CD4-positive, CD25-positive, alpha-beta regulatory T cell (primary cell): ENCODE measurements around the gene ARRB1. TPM values are rescaled to one million over a fixed set of nuclear protein-coding genes. Genes with fewer than 3 reads are reported as not detected.
"Not testable (repeated sequence)": the region's sequence is repeated elsewhere in the genome, so short reads cannot be mapped to it uniquely, and the experiment has no call there.

ENCODE experiments used
- ATAC-seq, 2 donors: fragments of 150-1000 bp; cut with Tn5 transposase; one replicate each; pipeline ENCODE4 v1.10.0; 2021; ENCODE audit warnings: low read depth in 2 of 2, moderate number of reproducible peaks in 2 of 2, moderate library complexity in 1 of 2
- DNase-seq, 3 donors: peaks; one replicate each; pipeline versions ENCODE4 v3.0.0 to v3.0.0-alpha.2; 2012 to 2022; ENCODE audit warnings: mixed read lengths in 1 of 3
- H3K27ac ChIP-seq: one replicate; pipeline ENCODE4 v1.7.0; 2013; ENCODE audit warnings: mild to moderate bottlenecking, low read length; ENCODE audit not compliant: insufficient read depth, poor library complexity, severe bottlenecking
- H3K27me3 ChIP-seq: one replicate; pipeline ENCODE4 v1.7.0; 2013; ENCODE audit warnings: low read length; ENCODE audit not compliant: control insufficient read depth, insufficient read depth
- H3K36me3 ChIP-seq: one replicate; pipeline ENCODE4 v1.7.0; 2013; ENCODE audit warnings: mild to moderate bottlenecking, low read length, moderate library complexity; ENCODE audit not compliant: control insufficient read depth, insufficient read depth
- H3K4me1 ChIP-seq: 2 replicates; pipeline ENCODE4 v1.7.0; 2013; ENCODE audit warnings: mild to moderate bottlenecking, low read length; ENCODE audit not compliant: insufficient read depth, control insufficient read depth, poor library complexity, severe bottlenecking
- H3K4me3 ChIP-seq: one replicate; pipeline ENCODE4 v1.7.0; 2013; ENCODE audit warnings: low read depth, mild to moderate bottlenecking, low read length, moderate library complexity
- H3K9me3 ChIP-seq, 2 experiments: 1 replicate in 1 of 2; 2 replicates in 1 of 2; pipeline ENCODE4 v1.7.0; 2013; ENCODE audit warnings: low read length in 2 of 2, mild to moderate bottlenecking in 1 of 2, moderate library complexity in 1 of 2; ENCODE audit not compliant: control insufficient read depth in 2 of 2
- H3K27ac Mint-ChIP-seq, 3 donors: one replicate each; pipeline ENCODE4 v1.8.0; 2020 to 2022; ENCODE audit warnings: mild to moderate bottlenecking in 3 of 3, mixed read lengths in 3 of 3, moderate library complexity in 2 of 3
- H3K27me3 Mint-ChIP-seq: one replicate; pipeline ENCODE4 v1.8.0; 2022; ENCODE audit warnings: mild to moderate bottlenecking, mixed read lengths
- H3K36me3 Mint-ChIP-seq: one replicate; pipeline ENCODE4 v1.8.0; 2020; ENCODE audit warnings: mixed read lengths
- H3K4me1 Mint-ChIP-seq, 4 donors: one replicate each; pipeline ENCODE4 v1.8.0; 2020 to 2022; ENCODE audit warnings: mixed read lengths in 4 of 4, mild to moderate bottlenecking in 1 of 4
- H3K4me3 Mint-ChIP-seq, 4 donors: one replicate each; pipeline ENCODE4 v1.8.0; 2020 to 2022; ENCODE audit warnings: mild to moderate bottlenecking in 4 of 4, mixed read lengths in 4 of 4, moderate library complexity in 3 of 4
- H3K9me3 Mint-ChIP-seq, 7 donors: one replicate each; pipeline ENCODE4 v1.8.0; 2020 to 2022; ENCODE audit warnings: mixed read lengths in 7 of 7, mild to moderate bottlenecking in 3 of 7, moderate library complexity in 2 of 7
- polyA plus RNA-seq, 4 donors: library from polyadenylated mRNA; unstranded; fragments of 300-500 nt; fragmentation: Illumina TruSeq; gene quantifications; one replicate each; pipeline ENCODE4 v1.2.3, GENCODE V29; 2021
- total RNA-seq: library from RNA; stranded (reverse); gene quantifications from one replicate; pipeline ENCODE4 v1.2.3, GENCODE V29; 2022

The ARRB1 gene
- total and polyA plus RNA-seq, 5 donors from 2014 or later: 5.1 to 36.1 (median 6.5) TPM

DNA sequence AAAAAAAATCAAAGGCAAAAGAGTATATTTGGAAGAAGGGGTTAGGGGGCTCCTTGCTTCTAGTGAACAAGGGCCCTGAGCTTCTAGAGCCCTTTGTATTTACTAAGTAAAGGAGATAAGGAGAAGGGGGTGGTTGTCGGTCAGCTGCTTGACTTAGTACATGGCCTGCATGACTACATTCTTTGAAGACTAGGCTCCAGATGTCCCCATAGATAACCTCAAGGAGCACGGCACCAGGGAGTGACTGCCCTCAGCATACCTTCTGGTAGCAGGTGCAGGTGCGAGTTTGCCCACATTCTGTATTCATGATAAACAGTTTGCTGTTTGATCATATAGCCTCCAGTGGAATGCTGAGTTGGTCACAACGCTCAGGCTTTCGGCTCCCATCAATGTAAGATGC lies 15.4 kb upstream of the ARRB1 start:
- H3K27me3 Mint-ChIP-seq, H3K9me3 Mint-ChIP-seq, H3K9me3 ChIP-seq, H3K27me3 ChIP-seq, DNase-seq, H3K4me3 ChIP-seq, H3K36me3 Mint-ChIP-seq, H3K27ac ChIP-seq, H3K4me3 Mint-ChIP-seq, ATAC-seq, H3K4me1 ChIP-seq, H3K4me1 Mint-ChIP-seq, H3K36me3 ChIP-seq: not testable (repeated sequence)
- peak overlapping the region in 1 of 3 donors; percentile 45 for H3K27ac Mint-ChIP-seq

DNA sequence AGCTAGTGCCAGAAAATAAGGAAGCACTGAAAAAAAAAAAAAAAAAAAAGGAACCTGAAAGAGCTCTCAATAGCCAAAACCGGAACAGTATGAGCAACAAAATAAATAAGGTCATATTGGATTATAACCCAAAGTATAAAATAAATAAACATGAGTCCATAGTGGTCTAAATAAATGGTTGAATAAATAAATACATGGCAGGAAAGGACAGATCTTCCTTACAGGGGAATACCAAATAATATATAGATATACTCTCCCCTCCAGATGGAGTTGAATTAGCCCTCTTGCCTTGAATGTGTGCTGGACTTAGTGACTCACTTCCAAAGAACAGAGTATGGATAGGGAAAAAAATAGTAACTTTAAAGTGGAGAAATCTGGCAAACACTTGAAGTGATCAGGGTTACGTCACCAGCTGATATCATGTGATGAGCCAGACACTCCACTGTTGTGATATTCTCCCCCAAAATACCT lies 14.3 kb upstream of the ARRB1 start:
- H3K27ac ChIP-seq: no peak overlapping the region
- Mint-ChIP-seq H3K4me1 (peaks cover 0 to 8% (median 3%) of the 10 kb centered on the region in 4 donors), H3K36me3 (no peaks in the 10 kb centered on the region)

DNA sequence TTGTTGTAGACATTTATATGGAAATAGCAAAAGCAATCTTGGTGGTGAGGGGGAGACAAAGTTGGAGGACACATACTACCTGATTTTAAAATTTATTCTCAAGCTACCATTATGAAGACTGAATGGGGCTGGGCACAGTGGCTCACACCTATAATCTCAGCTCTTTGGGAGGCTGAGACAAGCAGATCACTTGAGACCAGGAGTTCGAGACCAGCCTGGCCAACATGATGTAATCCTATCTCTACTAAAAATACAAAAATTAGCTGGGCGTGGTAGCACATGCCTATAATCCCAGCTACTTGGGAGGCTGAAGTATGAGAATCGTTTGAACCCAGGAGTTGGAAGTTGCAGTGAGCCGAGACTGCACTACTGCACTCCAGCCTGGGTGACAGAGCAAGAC lies 10.8 kb upstream of the ARRB1 start:
- not testable (repeated sequence) for H3K27me3 ChIP-seq, DNase-seq, H3K27ac Mint-ChIP-seq

More for the DNA sequence above, 14.3 kb upstream of the ARRB1 start:
- Mint-ChIP-seq H3K27me3 (peaks cover 10% of the 10 kb centered on the region), H3K27ac (no peak overlapping the region), H3K9me3 (peaks cover 0 to 4% (median 0%) of the 10 kb centered on the region in 7 donors), H3K4me3 (no peak overlapping the region)
- DNase-seq (no peak), ATAC-seq (no peak)
- Histone ChIP-seq H3K4me3 (no peak overlapping the region), H3K9me3 (peaks cover 0 to 7% of the 10 kb centered on the region in 2 experiments), H3K36me3 (no peaks in the 10 kb centered on the region), H3K27me3 (no peaks in the 10 kb centered on the region), H3K4me1 (no peaks in the 10 kb centered on the region)

DNA sequence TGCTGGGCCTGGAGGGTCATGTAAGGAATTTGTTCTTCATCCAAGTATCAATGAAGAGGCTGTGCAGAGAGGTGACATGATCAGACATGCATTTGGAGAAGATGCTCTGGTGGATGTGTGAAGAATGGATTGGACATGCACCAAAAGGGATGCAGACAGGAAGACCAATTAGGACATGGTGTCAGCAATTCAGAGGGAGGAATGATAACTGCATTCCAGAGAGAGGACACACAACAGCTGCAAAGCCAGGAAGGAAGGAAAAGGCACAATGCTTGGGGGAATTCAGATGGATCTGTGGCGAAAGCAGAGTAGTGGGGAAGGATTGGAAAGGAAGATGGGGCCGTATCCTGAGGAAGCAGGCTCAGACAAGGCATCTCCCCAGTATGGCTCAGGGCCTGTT lies 5.2 kb upstream of the ARRB1 start:
- peaks cover 4% of the 10 kb centered on the region for H3K27me3 Mint-ChIP-seq
- peaks cover 15% of the 10 kb centered on the region for H3K4me1 ChIP-seq
- H3K27me3 ChIP-seq: no peaks in the 10 kb centered on the region
- no peaks in the 10 kb centered on the region for H3K36me3 Mint-ChIP-seq
- no peak overlapping the region for H3K4me3 ChIP-seq
- DNase-seq: no peak
- H3K27ac ChIP-seq: no peak overlapping the region
- peak overlapping the region in 1 of 4 donors; percentile 5 for H3K4me3 Mint-ChIP-seq
- peaks cover 0 to 2% (median 0%) of the 10 kb centered on the region in 7 donors for H3K9me3 Mint-ChIP-seq
- H3K27ac Mint-ChIP-seq: peak overlapping the region in 1 of 3 donors; percentile 69
- H3K36me3 ChIP-seq: no peaks in the 10 kb centered on the region
- H3K4me1 Mint-ChIP-seq: peaks cover 13 to 31% (median 13%) of the 10 kb centered on the region in 4 donors
- no peak for ATAC-seq
- H3K9me3 ChIP-seq: no peaks in the 10 kb centered on the region

More for the DNA sequence above, 10.8 kb upstream of the ARRB1 start:
- H3K4me1 ChIP-seq, H3K4me1 Mint-ChIP-seq, H3K36me3 Mint-ChIP-seq, H3K4me3 Mint-ChIP-seq, H3K36me3 ChIP-seq, H3K4me3 ChIP-seq, H3K9me3 ChIP-seq, ATAC-seq, H3K27ac ChIP-seq, H3K9me3 Mint-ChIP-seq: not testable (repeated sequence)
- H3K27me3 Mint-ChIP-seq: peaks cover 14% of the 10 kb centered on the region

DNA sequence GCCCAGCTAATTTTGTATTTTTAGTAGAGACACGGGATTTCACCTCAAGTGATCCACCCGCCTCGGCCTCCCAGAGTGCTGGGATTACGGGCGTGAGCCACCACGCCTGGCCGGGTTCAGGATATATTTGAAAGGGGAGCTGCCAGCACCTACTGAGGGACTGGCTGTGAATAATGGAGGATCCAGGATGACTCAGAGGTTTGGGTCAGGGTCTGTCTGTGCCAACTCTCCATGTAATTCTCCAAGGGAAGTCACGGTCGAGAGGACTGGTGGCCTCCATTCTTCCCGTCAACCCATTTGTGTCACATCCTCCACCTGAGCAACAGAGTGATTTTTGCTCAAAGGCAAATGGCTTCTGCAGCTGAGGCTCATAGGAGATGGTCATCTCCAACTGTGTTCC lies 3.6 kb upstream of the ARRB1 start:
- Histone ChIP-seq H3K4me3 (no peak overlapping the region), H3K27me3 (no peaks in the 10 kb centered on the region), H3K9me3 (no peaks in the 10 kb centered on the region), H3K27ac (no peak overlapping the region), H3K36me3 (no peaks in the 10 kb centered on the region), H3K4me1 (peaks cover 28% of the 10 kb centered on the region)
- ATAC-seq: no peak
- peaks cover 4% of the 10 kb centered on the region for H3K27me3 Mint-ChIP-seq
- H3K36me3 Mint-ChIP-seq: no peaks in the 10 kb centered on the region
- peaks cover 13 to 41% (median 22%) of the 10 kb centered on the region in 4 donors for H3K4me1 Mint-ChIP-seq
- peak overlapping the region in 2 of 3 donors; percentile 47 to 71 for H3K27ac Mint-ChIP-seq
- DNase-seq: no peak
- H3K9me3 Mint-ChIP-seq: peaks cover 0 to 2% (median 0%) of the 10 kb centered on the region in 7 donors
- peak overlapping the region in 1 of 4 donors; percentile 58 for H3K4me3 Mint-ChIP-seq

DNA sequence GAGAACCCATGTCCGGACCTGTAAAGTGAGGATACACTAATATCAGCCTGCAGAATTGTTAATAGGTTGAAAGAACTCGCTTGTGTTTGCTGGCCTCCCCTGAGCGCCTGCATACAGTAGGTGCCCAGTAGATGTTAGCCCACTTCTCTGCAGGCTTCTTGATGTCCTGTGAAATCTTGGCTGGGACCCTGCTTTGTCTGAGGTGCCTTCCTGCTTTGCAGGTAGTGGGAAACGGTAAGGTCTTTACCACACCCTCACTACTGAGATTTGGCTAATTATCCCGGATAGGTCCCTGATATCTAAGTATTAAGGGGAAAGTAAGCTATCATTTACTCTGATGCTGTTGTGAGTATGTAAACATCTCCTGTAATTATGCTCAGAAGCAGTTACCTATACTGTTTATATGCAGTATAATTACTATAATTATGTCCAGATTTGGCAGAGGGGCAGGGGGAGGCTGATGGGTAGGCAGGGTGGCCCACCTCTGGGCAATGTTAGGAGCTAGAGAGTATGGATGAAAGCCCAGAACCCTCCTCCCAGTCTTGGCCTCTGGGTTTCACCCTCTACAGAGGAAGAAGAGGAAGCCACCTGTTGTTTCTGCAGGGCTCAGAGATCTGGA lies 1.2 kb upstream of the ARRB1 start:
- Histone ChIP-seq H3K36me3 (no peaks in the 10 kb centered on the region), H3K9me3 (no peaks in the 10 kb centered on the region), H3K4me3 (peak overlapping the region; percentile 86), H3K27ac (peak overlapping the region; percentile 87), H3K4me1 (peaks cover 32% of the 10 kb centered on the region), H3K27me3 (no peaks in the 10 kb centered on the region)
- no peak for DNase-seq
- peak overlapping the region; percentile 93 to 94 (median 93) for H3K27ac Mint-ChIP-seq
- H3K27me3 Mint-ChIP-seq: no peaks in the 10 kb centered on the region
- H3K36me3 Mint-ChIP-seq: no peaks in the 10 kb centered on the region
- peaks cover 0 to 2% (median 0%) of the 10 kb centered on the region in 7 donors for H3K9me3 Mint-ChIP-seq
- no peak for ATAC-seq
- peaks cover 13 to 65% (median 37%) of the 10 kb centered on the region in 4 donors for H3K4me1 Mint-ChIP-seq
- peak overlapping the region; percentile 91 to 99 (median 94) for H3K4me3 Mint-ChIP-seq

DNA sequence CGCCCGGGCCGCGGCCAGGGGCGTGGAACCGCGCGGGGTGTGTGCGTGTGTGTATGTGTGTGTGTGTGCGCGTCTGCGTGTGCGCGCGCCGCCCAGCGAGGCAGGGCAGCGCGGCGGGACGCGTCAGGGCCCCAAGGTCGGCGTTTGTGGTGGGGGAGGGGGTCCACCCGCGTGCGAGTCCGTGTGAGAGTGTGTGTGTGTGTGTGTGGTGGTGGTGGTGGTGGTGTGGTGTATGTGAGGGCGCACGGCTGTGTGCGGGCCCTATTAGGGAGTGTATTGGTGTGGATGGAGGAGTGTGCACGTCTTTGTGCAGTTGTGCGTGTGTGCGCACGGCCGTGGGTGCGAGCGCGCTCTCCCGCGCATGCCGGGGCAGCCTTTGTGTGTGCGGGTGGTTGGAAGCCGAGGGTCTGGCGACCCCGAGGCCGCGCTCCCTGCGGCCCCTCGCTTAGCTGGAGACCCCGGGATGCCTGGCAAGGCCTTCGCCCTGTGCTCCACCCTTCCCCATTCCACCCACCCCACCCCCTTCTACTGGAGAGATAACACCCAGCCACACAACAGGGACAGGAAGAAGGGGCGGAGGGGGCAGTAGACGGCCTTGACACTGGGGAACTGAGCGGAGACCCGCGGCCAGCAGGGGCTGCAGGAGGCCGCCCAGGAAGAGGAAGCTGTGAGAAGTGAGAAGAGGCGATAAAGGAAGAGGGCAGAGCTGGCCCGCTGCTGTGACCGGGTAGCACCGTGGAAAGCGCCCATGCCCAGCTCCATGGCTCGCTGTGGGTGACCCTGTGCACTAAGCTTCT lies 528 bp upstream of the ARRB1 start:
- H3K36me3 Mint-ChIP-seq: no peaks in the 10 kb centered on the region
- H3K4me1 Mint-ChIP-seq: peaks cover 13 to 69% (median 41%) of the 10 kb centered on the region in 4 donors
- H3K9me3 Mint-ChIP-seq: peaks cover 0 to 2% (median 0%) of the 10 kb centered on the region in 7 donors
- H3K27me3 Mint-ChIP-seq: no peaks in the 10 kb centered on the region
- Histone ChIP-seq H3K4me1 (peaks cover 32% of the 10 kb centered on the region), H3K27me3 (no peaks in the 10 kb centered on the region), H3K4me3 (peak overlapping the region; percentile 86), H3K36me3 (no peaks in the 10 kb centered on the region), H3K9me3 (no peaks in the 10 kb centered on the region), H3K27ac (peak overlapping the region; percentile 87)
- peak; percentile 49 to 84 (median 74) for DNase-seq
- H3K27ac Mint-ChIP-seq: peak overlapping the region; percentile 93 to 94 (median 93)
- ATAC-seq: peak; percentile 70 to 72
- peak overlapping the region; percentile 91 to 99 (median 94) for H3K4me3 Mint-ChIP-seq
